ENCODE data around the gene AKAP13. TPM values are rescaled to one million over a fixed set of nuclear protein-coding genes. Genes with fewer than 3 reads are reported as not detected.

AKAP13 gene
- total RNA-seq, 1 experiment from 2014 or later: 47.3 TPM

DNA sequence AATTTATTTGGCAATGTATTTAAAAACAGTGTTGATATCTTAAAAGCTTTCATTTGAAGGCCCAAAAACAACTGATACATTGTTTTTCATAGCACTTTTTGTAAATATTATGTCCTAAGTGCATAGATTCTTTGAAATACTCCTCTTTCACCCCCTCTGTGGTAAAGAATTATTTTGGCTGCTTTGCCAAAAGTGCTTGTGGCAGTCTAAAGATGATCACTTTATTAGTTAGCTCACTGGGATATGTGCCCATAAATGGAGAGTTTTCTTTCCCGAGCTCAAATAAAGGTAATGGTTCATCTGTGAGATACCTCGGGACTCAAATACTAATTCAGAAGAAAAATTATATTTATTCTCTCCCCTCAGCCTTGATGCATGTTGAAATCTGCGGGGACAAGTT, 16.7 kb downstream of the AKAP13 start:
- no peak for TF ChIP-seq CTCF (conservative IDR thresholded peaks at IDR 0.05)
- Mint-ChIP-seq H3K27ac (no peak overlapping the region), H3K36me3 (ENCODE audit: insufficient read depth in 1 of 3, low read depth in 3 of 3) (no peaks in the 10 kb centered on the region), H3K27me3 (ENCODE audit: low read depth) (no peaks in the 10 kb centered on the region), H3K9me3 (no peaks in the 10 kb centered on the region), H3K4me3 (no peak overlapping the region), H3K4me1 (peaks cover 36 to 37% of the 10 kb centered on the region in 2 experiments)
- H3K14ac ChIP-seq (ENCODE audit: insufficient read depth, low read length): no peak overlapping the region
- H3K79me2 ChIP-seq (ENCODE audit: insufficient read depth, low read length): peaks cover 4% of the 10 kb centered on the region; the same call in 1 of the 2 replicates
- H3K23ac ChIP-seq (ENCODE audit: insufficient read length, low read depth, low read length): no peak overlapping the region
- H2BK20ac ChIP-seq (ENCODE audit: low read depth, low read length, poor library complexity, severe bottlenecking): no peak overlapping the region
- no peak overlapping the region for H3K27ac ChIP-seq (ENCODE audit: insufficient read length, low read depth, low read length)
- WGBS (ENCODE audit: extremely low coverage, insufficient read length, low lambda C conversion rate): no CpG with 5 or more reads among the region's 3 CpGs
- H2BK15ac ChIP-seq (ENCODE audit: low read depth, low read length): no peak overlapping the region
- no peak for DNase-seq
- no peak overlapping the region for H3K56ac ChIP-seq (ENCODE audit: insufficient read length, low read depth, low read length)
- H3T11ph ChIP-seq (ENCODE audit: low read length): no peak overlapping the region
- no peak overlapping the region for H2BK5ac ChIP-seq (ENCODE audit: insufficient read length, low read length)
- H3K27me3 ChIP-seq (ENCODE audit: insufficient read depth, low read length): no peaks in the 10 kb centered on the region
- no peak overlapping the region for H2AK5ac ChIP-seq (ENCODE audit: insufficient read length, low read length)
- no peak overlapping the region for H2AFZ ChIP-seq (ENCODE audit: low read length)
- no peak overlapping the region for H3K18ac ChIP-seq (ENCODE audit: insufficient read length, low read depth, low read length)
- H4K8ac ChIP-seq (replicated peaks; ENCODE audit: insufficient read length, low read depth, low read length): no peak overlapping the region
- no peak overlapping the region for H3K4ac ChIP-seq (ENCODE audit: low read depth, low read length)
- no peaks in the 10 kb centered on the region for H3K23me2 ChIP-seq (ENCODE audit: insufficient read length, low read depth, low read length, poor library complexity, severe bottlenecking)
- no peak overlapping the region for H2BK12ac ChIP-seq (ENCODE audit: insufficient read length, low read depth, low read length)
- H3K79me1 ChIP-seq (ENCODE audit: insufficient read depth, low read depth, low read length, poor library complexity, severe bottlenecking): no peaks in the 10 kb centered on the region
- H4K20me1 ChIP-seq (ENCODE audit: control insufficient read depth, insufficient read depth, insufficient read length): no peaks in the 10 kb centered on the region
- no peak overlapping the region for H4K91ac ChIP-seq (ENCODE audit: insufficient read length, low read depth, low read length)
- H3K4me2 ChIP-seq (ENCODE audit: insufficient read depth, insufficient read length, low read length): no peak overlapping the region
- H3K9me3 ChIP-seq (ENCODE audit: control insufficient read depth, low read depth, low read length): no peaks in the 10 kb centered on the region
- H4K5ac ChIP-seq (ENCODE audit: insufficient read length, low read depth, low read length): no peak overlapping the region
- peaks cover 6% of the 10 kb centered on the region; the same call in 1 of the 2 replicates for H3K4me1 ChIP-seq (ENCODE audit: insufficient read depth, low read length)
- H3K9ac ChIP-seq (ENCODE audit: extremely low read depth, insufficient read length, low read length): no peak overlapping the region
- no peak overlapping the region for H2BK120ac ChIP-seq (ENCODE audit: low read depth, low read length, poor library complexity, severe bottlenecking)
